Amniotic epithelial cell (primary cell): ENCODE measurements around the gene ADAMTS15.

Experiments used
- DNase-seq: peaks from one replicate; pipeline ENCODE4 v3.0.0-alpha.2; 2010; ENCODE audit warnings: low read depth

ADAMTS15 gene

GRCh38 chr11:130448416-130449309 lies at the start of gene ADAMTS15:
Gene ADAMTS15, plus strand, starts transcription at chr11:130448645. Its CDS starts 329 bp downstream, at chr11:130448974.
- peak; percentile 70 for DNase-seq

DNA sequence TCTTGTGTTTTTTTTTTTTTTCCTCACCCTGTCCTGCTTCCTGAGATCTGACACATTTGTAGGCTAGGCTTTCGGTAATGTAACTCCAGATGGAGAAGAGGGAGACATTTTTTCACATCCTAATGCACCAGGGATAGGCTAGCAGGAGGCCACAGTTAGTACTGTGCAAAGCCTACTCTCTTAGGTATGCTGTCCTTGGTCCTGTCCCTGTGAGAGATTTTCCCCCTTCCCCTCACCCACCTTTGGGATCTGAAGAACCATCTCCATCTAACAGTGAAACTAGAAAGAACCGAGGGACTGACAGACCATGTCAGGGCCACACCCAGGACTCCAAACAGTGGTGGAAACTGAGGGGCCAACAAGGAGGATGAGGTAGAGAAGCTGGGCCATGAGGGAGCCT lies 49.2 kb upstream of the ADAMTS15 start:
- DNase-seq: no peak

- no peak for DNase-seq
Observed at GRCh38 chr11:130400781-130401483, 47.5 kb upstream of the ADAMTS15 start.

GRCh38 chr11:130402570-130402969 lies 45.9 kb upstream of the ADAMTS15 start:
- no peak for DNase-seq

- peak; percentile 93 for DNase-seq
Observed at GRCh38 chr11:130403271-130403804, 45.1 kb upstream of the ADAMTS15 start.

DNA sequence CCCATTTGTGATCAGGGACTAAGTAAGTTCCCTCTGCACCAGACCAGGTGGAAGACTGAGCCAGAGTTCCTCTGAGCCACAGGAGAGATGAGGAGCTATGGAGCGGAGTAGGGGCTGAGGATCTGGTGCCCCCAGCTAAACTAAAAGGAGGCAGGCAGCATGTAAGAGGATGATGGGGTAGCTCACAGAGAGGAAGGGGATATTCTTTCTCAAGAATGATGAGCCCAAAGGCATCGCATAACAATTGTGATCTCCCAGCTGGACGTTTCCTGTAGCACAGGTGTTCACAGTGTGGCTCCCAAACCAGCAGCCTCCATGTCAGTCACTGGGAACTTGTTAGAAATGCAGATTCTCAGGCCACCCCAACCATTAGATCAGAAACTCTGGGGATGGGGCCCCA lies 44.5 kb upstream of the ADAMTS15 start:
- no peak for DNase-seq

- DNase-seq: no peak
Observed at GRCh38 chr11:130404727-130405126, 43.7 kb upstream of the ADAMTS15 start.

- no peak for DNase-seq
Observed at GRCh38 chr11:130405428-130405827, 43.0 kb upstream of the ADAMTS15 start.

DNA sequence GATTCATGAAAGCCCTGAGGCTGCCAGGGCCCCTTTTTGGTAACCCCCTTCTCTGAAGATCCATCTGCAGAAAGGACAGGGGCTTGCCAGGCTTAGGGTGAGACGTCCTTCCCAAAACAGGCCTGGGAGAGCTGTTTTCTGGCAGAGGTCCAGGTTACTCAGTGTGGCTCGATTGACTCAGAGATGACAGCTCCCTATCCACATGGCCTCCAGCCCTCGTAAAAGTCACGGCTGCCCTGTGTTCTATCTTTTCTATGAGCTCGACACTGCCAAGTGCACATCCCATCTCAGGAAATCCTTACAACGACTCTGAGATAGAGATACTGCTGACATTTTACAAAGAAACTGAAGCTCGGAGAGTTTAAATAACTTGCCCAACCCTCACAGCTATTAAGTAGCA lies 40.5 kb upstream of the ADAMTS15 start:
- peak; percentile 49 for DNase-seq

- no peak for DNase-seq
Observed at GRCh38 chr11:130408401-130408890, 40.0 kb upstream of the ADAMTS15 start.

DNA sequence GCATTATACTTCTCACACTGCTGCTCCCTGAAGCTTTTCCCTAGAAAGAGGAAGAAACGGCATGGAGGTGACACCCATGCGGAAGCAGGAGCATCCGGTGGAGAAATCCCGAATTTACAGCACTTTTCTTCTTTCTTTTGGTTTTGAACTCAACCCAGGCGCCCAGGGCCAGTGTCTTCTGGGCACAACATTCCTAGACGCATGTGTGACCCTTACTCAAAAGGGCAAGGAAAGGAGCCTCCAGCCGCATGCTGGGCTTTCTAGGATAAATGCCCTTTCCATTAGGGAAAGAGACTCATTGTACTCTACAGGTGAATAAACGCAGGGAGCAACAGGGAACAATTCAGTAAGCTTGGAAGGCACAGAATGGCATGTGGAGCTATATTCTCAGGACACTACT lies 39.5 kb upstream of the ADAMTS15 start:
- DNase-seq: no peak

DNA sequence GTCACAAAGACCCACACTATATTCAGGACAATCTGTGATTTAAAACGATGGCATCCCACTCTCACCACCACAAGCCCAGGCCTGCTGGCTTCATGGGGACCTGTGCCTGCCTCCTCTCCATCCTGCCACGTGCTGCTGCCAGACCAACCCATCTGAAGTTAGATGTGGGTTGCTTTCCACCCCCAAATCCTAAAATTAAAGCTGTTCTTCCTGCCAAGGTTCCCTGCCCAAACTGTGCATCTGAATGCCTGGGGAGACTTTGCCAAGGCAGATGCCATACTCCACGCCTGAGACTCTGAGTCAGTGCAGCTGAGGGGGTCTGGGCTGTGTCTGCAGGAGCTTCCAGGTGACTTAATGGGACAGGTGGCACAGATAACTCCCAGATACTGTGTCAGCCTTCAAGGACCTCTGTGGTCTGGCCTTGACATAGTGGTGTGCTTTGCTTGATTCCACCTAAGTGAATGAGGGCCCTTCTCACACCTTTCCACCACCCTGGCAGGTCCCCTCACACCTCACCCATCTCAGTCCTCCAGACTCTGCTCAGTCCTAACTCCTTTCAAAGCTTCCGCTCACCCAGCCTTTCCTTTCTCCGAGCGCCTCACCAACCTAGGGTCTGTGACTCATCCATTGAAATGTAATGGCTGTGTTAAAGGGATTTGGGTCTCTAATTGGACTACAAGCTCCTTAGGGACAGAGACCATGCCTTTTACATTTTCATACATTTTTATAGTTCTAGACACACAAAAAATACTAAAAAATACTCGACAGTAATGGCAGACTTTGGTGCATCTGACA lies 38.7 kb upstream of the ADAMTS15 start:
- DNase-seq: no peak

DNA sequence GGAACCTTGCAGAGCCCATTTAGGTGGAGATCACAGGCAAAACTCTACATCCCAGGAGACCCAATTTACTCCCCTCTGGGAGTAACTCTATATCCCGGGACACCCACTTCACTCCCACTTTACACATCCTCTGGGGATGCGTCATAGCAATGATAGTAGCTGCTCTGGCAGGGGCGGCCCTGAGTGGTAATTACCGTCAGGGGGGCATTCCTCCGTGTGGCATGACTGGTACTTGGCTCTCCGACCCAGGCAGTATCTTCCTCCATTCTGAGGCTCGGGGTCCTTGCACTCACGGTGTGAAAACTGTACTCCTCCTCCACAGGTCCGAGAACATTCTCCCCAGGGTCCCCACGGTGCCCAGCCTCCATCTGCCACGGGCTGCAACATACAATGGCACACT lies 37.2 kb upstream of the ADAMTS15 start:
- no peak for DNase-seq

- peak; percentile 73 for DNase-seq
Observed at GRCh38 chr11:130413405-130414106, 34.9 kb upstream of the ADAMTS15 start.

DNA sequence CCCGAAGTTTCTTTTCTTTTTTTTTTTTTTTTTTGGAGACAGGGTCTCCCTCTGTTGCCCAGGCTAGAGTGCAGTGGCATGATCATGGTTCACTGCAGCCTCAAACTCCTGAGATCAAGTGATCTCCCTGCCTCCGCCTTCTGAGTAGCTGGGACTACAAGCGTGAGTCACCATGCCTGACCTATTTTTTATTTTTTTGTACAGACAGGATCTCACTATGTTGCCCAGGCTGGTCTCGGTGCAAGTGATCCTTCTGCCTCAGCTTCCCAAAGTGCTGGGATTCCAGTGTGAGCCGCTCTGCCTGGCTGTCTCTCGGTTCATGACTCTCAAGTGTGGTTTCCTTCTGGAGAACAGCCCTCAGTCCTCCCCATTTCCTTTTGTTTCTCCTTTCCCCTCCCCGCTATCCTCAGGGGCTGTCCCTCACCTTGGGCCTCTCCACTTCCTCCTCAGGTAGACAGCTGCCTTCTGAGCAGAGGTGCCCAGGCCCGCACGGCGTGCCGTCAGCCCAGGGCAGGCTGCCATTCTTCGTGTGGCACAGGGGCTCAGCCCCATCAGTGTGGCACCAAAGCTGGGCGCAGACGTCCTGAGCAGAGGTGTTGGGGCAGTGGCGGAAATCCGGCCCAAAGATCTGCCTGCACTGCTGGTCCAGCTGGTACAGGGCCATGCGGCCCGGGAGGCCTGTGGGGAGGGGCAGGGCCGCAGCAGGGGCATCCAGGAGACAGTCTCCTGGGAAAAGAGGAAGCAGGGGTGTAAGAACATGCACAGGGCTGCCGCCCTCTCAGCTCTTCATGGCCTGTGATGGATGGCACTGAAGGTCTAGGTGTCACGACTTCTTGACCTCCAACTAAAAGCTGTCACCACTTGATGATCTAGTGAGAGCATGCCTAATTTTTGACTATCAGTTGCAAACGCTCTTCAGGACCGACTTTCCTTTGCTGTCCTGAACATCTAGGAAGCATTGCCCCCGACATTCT lies 34.1 kb upstream of the ADAMTS15 start:
- no peak for DNase-seq

GRCh38 chr11:130415731-130416529 lies 32.5 kb upstream of the ADAMTS15 start:
- no peak for DNase-seq

DNA sequence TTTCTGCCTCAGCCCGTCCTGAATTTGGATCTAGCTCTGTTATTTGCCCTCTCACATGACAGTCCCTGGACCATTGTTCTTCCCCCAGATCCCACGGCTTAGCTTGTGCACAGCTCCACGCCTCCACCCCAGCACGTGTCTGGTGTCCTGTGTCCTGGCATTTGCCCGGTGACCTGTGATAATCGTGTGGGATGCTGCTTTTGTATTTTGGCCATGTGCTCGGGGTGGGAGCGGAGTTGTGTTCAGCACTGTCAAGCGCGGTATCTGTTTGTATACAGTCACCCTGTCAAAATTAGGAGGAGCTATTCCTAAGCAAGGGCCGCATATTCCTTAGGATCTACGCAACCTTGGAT lies 31.9 kb upstream of the ADAMTS15 start:
- no peak for DNase-seq

- DNase-seq: no peak
Observed at GRCh38 chr11:130416906-130417305, 31.5 kb upstream of the ADAMTS15 start.

GRCh38 chr11:130418210-130418609 lies 30.2 kb upstream of the ADAMTS15 start:
- DNase-seq: no peak
